ENCODE measurements around the gene ANO6.
"Not testable (repeated sequence)": the region's sequence is repeated elsewhere in the genome, so short reads cannot be mapped to it uniquely, and the experiment has no call there.

Gene ANO6

GRCh38 chr12:45244561-45245343 lies 28.9 kb downstream of the ANO6 start:
- no peak for DNase-seq

GRCh38 chr12:45246236-45246635 lies 30.3 kb downstream of the ANO6 start:
- no peak for DNase-seq

GRCh38 chr12:45247589-45247988 lies 31.7 kb downstream of the ANO6 start:
- DNase-seq, result no peak

GRCh38 chr12:45248095-45248494 lies 32.2 kb downstream of the ANO6 start:
- no peak for DNase-seq

- no peak for DNase-seq
Observed at GRCh38 chr12:45254254-45254653, 38.4 kb downstream of the ANO6 start.

GRCh38 chr12:45256721-45257120 lies 40.8 kb downstream of the ANO6 start:
- no peak for DNase-seq

- DNase-seq, result no peak
Observed at GRCh38 chr12:45257185-45257930, 41.5 kb downstream of the ANO6 start.

GRCh38 chr12:45259675-45260074 lies 43.8 kb downstream of the ANO6 start:
- DNase-seq, result no peak

- DNase-seq, result no peak
Observed at GRCh38 chr12:45260104-45260815, 44.4 kb downstream of the ANO6 start.

GRCh38 chr12:45260854-45261253 lies 45.0 kb downstream of the ANO6 start:
- DNase-seq, result no peak

- DNase-seq, result not testable (repeated sequence)
Observed at GRCh38 chr12:45262185-45262584, 46.3 kb downstream of the ANO6 start.

- DNase-seq, result no peak
Observed at GRCh38 chr12:45263587-45263986, 47.7 kb downstream of the ANO6 start.

- DNase-seq, result peak; percentile 46
Observed at GRCh38 chr12:45268672-45269411, 52.9 kb downstream of the ANO6 start.

- DNase-seq, result no peak
Observed at GRCh38 chr12:45269412-45269751, 53.5 kb downstream of the ANO6 start.

- no peak for DNase-seq
Observed at GRCh38 chr12:45270951-45271350, 55.1 kb downstream of the ANO6 start.

GRCh38 chr12:45273717-45274271 lies 57.9 kb downstream of the ANO6 start:
- no peak for DNase-seq

GRCh38 chr12:45276154-45276755 lies 60.4 kb downstream of the ANO6 start:
- no peak for DNase-seq

- DNase-seq, result no peak
Observed at GRCh38 chr12:45278447-45278846, 62.6 kb downstream of the ANO6 start.

- DNase-seq, result no peak
Observed at GRCh38 chr12:45279931-45280830, 64.3 kb downstream of the ANO6 start.

- no peak for DNase-seq
Observed at GRCh38 chr12:45281994-45282393, 66.1 kb downstream of the ANO6 start.

GRCh38 chr12:45282411-45282810 lies 66.5 kb downstream of the ANO6 start:
- no peak for DNase-seq

Measured in NCI-H510A treated with DMSO at 0.1 percent for 48 hours (cell line).